Measurements from ENCODE around the gene DYNC2LI1.

The DYNC2LI1 gene

GRCh38 chr2:43837033-43837432 lies 63.2 kb downstream of the DYNC2LI1 start:
- Histone ChIP-seq H3K9ac (ENCODE audit: low read depth, low read length) (no peak overlapping the region), H3K4me3 (ENCODE audit: low read length) (no peak overlapping the region), H3K27me3 (ENCODE audit: insufficient read depth, low read length) (peaks cover 6% of the 10 kb centered on the region), H3K4me1 (ENCODE audit: insufficient read depth, low read length) (peaks cover 10% of the 10 kb centered on the region; the same call in 1 of the 2 replicates), H3K27ac (ENCODE audit: low read depth, low read length) (no peak overlapping the region), H3K36me3 (ENCODE audit: insufficient read depth, low read length) (no peaks in the 10 kb centered on the region), H3K9me3 (ENCODE audit: insufficient read depth, low read depth, low read length) (no peaks in the 10 kb centered on the region)
- 88% methylated on average over 4 of the region's 4 CpGs for WGBS

- Histone ChIP-seq H3K36me3 (ENCODE audit: insufficient read depth, low read length) (no peaks in the 10 kb centered on the region), H3K4me3 (ENCODE audit: low read length) (no peak overlapping the region)
Observed at GRCh38 chr2:43837831-43838559, 64.2 kb downstream of the DYNC2LI1 start.

GRCh38 chr2:43838560-43839267 lies 64.9 kb downstream of the DYNC2LI1 start, which contains the start of the genes ABCG5 and ABCG8:
Gene ABCG5 (minus strand): TSS chr2:43838839. CDS start chr2:43838679, 160 bp downstream.
Gene ABCG8 (plus strand): TSS chr2:43838971. CDS start chr2:43839054, 83 bp downstream.
- no peak within 1 kb of the TSS for H3K27ac ChIP-seq (ENCODE audit: low read depth, low read length)
- H3K36me3 ChIP-seq (ENCODE audit: insufficient read depth, low read length) = no peaks in the 10 kb centered on the region
- no peaks in the 10 kb centered on the region for H3K27me3 ChIP-seq (ENCODE audit: insufficient read depth, low read length)
- peaks cover 6% of the 10 kb centered on the region; the same call in 1 of the 2 replicates for H3K4me1 ChIP-seq (ENCODE audit: insufficient read depth, low read length)
- no peak within 1 kb of the TSS for H3K4me3 ChIP-seq (ENCODE audit: low read length)
- no peaks in the 10 kb centered on the region for H3K9me3 ChIP-seq (ENCODE audit: insufficient read depth, low read depth, low read length)
- H3K9ac ChIP-seq (ENCODE audit: low read depth, low read length) = no peak within 1 kb of the TSS
- WGBS = 93% methylated on average over 20 of the region's 20 CpGs

More at GRCh38 chr2:43837831-43838559, 64.2 kb downstream of the DYNC2LI1 start:
- H3K27ac ChIP-seq (ENCODE audit: low read depth, low read length) = no peak overlapping the region
- H3K4me1 ChIP-seq (ENCODE audit: insufficient read depth, low read length) = peaks cover 6% of the 10 kb centered on the region; the same call in 1 of the 2 replicates
- no peak overlapping the region for H3K9ac ChIP-seq (ENCODE audit: low read depth, low read length)
- WGBS = 93% methylated on average over 21 of the region's 21 CpGs
- no peaks in the 10 kb centered on the region for H3K27me3 ChIP-seq (ENCODE audit: insufficient read depth, low read length)
- H3K9me3 ChIP-seq (ENCODE audit: insufficient read depth, low read depth, low read length) = no peaks in the 10 kb centered on the region

GRCh38 chr2:43839776-43840564 lies 66.1 kb downstream of the DYNC2LI1 start:
- Histone ChIP-seq H3K27me3 (ENCODE audit: insufficient read depth, low read length) (no peaks in the 10 kb centered on the region), H3K4me3 (ENCODE audit: low read length) (no peak overlapping the region), H3K9ac (ENCODE audit: low read depth, low read length) (no peak overlapping the region), H3K9me3 (ENCODE audit: insufficient read depth, low read depth, low read length) (no peaks in the 10 kb centered on the region), H3K4me1 (ENCODE audit: insufficient read depth, low read length) (peaks cover 6% of the 10 kb centered on the region; the same call in 1 of the 2 replicates), H3K27ac (ENCODE audit: low read depth, low read length) (no peak overlapping the region), H3K36me3 (ENCODE audit: insufficient read depth, low read length) (no peaks in the 10 kb centered on the region)
- WGBS = 83% methylated on average over 12 of the region's 14 CpGs

GRCh38 chr2:43840965-43841364 lies 67.1 kb downstream of the DYNC2LI1 start:
- H3K27me3 ChIP-seq (ENCODE audit: insufficient read depth, low read length) = no peaks in the 10 kb centered on the region
- no peak overlapping the region for H3K4me3 ChIP-seq (ENCODE audit: low read length)
- no peaks in the 10 kb centered on the region for H3K36me3 ChIP-seq (ENCODE audit: insufficient read depth, low read length)
- WGBS = 91% methylated on average over 5 of the region's 5 CpGs
- no peak overlapping the region for H3K9ac ChIP-seq (ENCODE audit: low read depth, low read length)
- H3K4me1 ChIP-seq (ENCODE audit: insufficient read depth, low read length) = peaks cover 6% of the 10 kb centered on the region; the same call in 1 of the 2 replicates
- no peak overlapping the region for H3K27ac ChIP-seq (ENCODE audit: low read depth, low read length)
- no peaks in the 10 kb centered on the region for H3K9me3 ChIP-seq (ENCODE audit: insufficient read depth, low read depth, low read length)

GRCh38 chr2:43841949-43842865 lies 68.4 kb downstream of the DYNC2LI1 start:
- Histone ChIP-seq H3K9ac (ENCODE audit: low read depth, low read length) (no peak overlapping the region), H3K4me1 (ENCODE audit: insufficient read depth, low read length) (peaks cover 6% of the 10 kb centered on the region; the same call in 1 of the 2 replicates), H3K9me3 (ENCODE audit: insufficient read depth, low read depth, low read length) (no peaks in the 10 kb centered on the region), H3K27ac (ENCODE audit: low read depth, low read length) (no peak overlapping the region), H3K4me3 (ENCODE audit: low read length) (no peak overlapping the region), H3K27me3 (ENCODE audit: insufficient read depth, low read length) (no peaks in the 10 kb centered on the region), H3K36me3 (ENCODE audit: insufficient read depth, low read length) (no peaks in the 10 kb centered on the region)
- 97% methylated on average over 14 of the region's 14 CpGs for WGBS

GRCh38 chr2:43842866-43843226 lies 69.0 kb downstream of the DYNC2LI1 start:
- 96% methylated on average over 9 of the region's 9 CpGs for WGBS
- H3K36me3 ChIP-seq (ENCODE audit: insufficient read depth, low read length) = no peaks in the 10 kb centered on the region
- no peak overlapping the region for H3K9ac ChIP-seq (ENCODE audit: low read depth, low read length)
- H3K27ac ChIP-seq (ENCODE audit: low read depth, low read length) = no peak overlapping the region
- peaks cover 6% of the 10 kb centered on the region; the same call in 1 of the 2 replicates for H3K4me1 ChIP-seq (ENCODE audit: insufficient read depth, low read length)
- H3K4me3 ChIP-seq (ENCODE audit: low read length) = no peak overlapping the region
- H3K27me3 ChIP-seq (ENCODE audit: insufficient read depth, low read length) = no peaks in the 10 kb centered on the region
- no peaks in the 10 kb centered on the region for H3K9me3 ChIP-seq (ENCODE audit: insufficient read depth, low read depth, low read length)

- 100% methylated on average over 1 of the region's 1 CpG for WGBS
- no peak overlapping the region for H3K9ac ChIP-seq (ENCODE audit: low read depth, low read length)
- peaks cover 2% of the 10 kb centered on the region; the same call in 1 of the 2 replicates for H3K4me1 ChIP-seq (ENCODE audit: insufficient read depth, low read length)
- H3K36me3 ChIP-seq (ENCODE audit: insufficient read depth, low read length) = no peaks in the 10 kb centered on the region
- H3K9me3 ChIP-seq (ENCODE audit: insufficient read depth, low read depth, low read length) = no peaks in the 10 kb centered on the region
- H3K27ac ChIP-seq (ENCODE audit: low read depth, low read length) = no peak overlapping the region
- H3K4me3 ChIP-seq (ENCODE audit: low read length) = no peak overlapping the region
- H3K27me3 ChIP-seq (ENCODE audit: insufficient read depth, low read length) = no peaks in the 10 kb centered on the region
Observed at GRCh38 chr2:43845181-43845580, 71.3 kb downstream of the DYNC2LI1 start.

GRCh38 chr2:43846140-43846793 lies 72.4 kb downstream of the DYNC2LI1 start:
- Histone ChIP-seq H3K9ac (ENCODE audit: low read depth, low read length) (no peak overlapping the region), H3K4me3 (ENCODE audit: low read length) (no peak overlapping the region), H3K4me1 (ENCODE audit: insufficient read depth, low read length) (no peaks in the 10 kb centered on the region), H3K36me3 (ENCODE audit: insufficient read depth, low read length) (no peaks in the 10 kb centered on the region), H3K9me3 (ENCODE audit: insufficient read depth, low read depth, low read length) (no peaks in the 10 kb centered on the region), H3K27ac (ENCODE audit: low read depth, low read length) (no peak overlapping the region), H3K27me3 (ENCODE audit: insufficient read depth, low read length) (no peaks in the 10 kb centered on the region)
- 93% methylated on average over 5 of the region's 5 CpGs for WGBS

- no peaks in the 10 kb centered on the region for H3K27me3 ChIP-seq (ENCODE audit: insufficient read depth, low read length)
Observed at GRCh38 chr2:43848214-43848613, 74.4 kb downstream of the DYNC2LI1 start.

More at GRCh38 chr2:43848214-43848613, 74.4 kb downstream of the DYNC2LI1 start:
- Histone ChIP-seq H3K4me1 (ENCODE audit: insufficient read depth, low read length) (no peaks in the 10 kb centered on the region), H3K9ac (ENCODE audit: low read depth, low read length) (no peak overlapping the region), H3K36me3 (ENCODE audit: insufficient read depth, low read length) (no peaks in the 10 kb centered on the region), H3K9me3 (ENCODE audit: insufficient read depth, low read depth, low read length) (no peaks in the 10 kb centered on the region), H3K27ac (ENCODE audit: low read depth, low read length) (no peak overlapping the region), H3K4me3 (ENCODE audit: low read length) (no peak overlapping the region)
- 84% methylated on average over 1 of the region's 1 CpG for WGBS
